Neuronal stem cell (in vitro differentiated cells): ENCODE data around the gene ATXN7L3.
A peak's percentile ranks its signal among the peaks of the same experiment; 100 is the strongest.

Source experiments
- DNase-seq: peaks from one replicate; pipeline ENCODE4 v3.0.0-alpha.2; 2013; ENCODE audit warnings: low spot score
- H2AFZ ChIP-seq: one replicate; pipeline ENCODE4 v1.6.1; 2013; ENCODE audit warnings: mild to moderate bottlenecking, low read length, inconsistent platforms
- H2AK5ac ChIP-seq: 2 replicates; pipeline ENCODE4 v1.6.1; 2013; ENCODE audit warnings: low read depth, mild to moderate bottlenecking, inconsistent platforms, low read length, moderate library complexity, mixed read lengths
- H2BK120ac ChIP-seq: 2 replicates; pipeline ENCODE4 v1.6.1; 2013; ENCODE audit warnings: low read depth, mild to moderate bottlenecking, inconsistent platforms, low read length, moderate library complexity, mixed read lengths
- H2BK12ac ChIP-seq: one replicate; pipeline ENCODE4 v1.6.1; 2013; ENCODE audit warnings: low read length, inconsistent platforms
- H2BK15ac ChIP-seq: 2 replicates; pipeline ENCODE4 v1.6.1; 2013; ENCODE audit warnings: mild to moderate bottlenecking, low read length, inconsistent platforms, mixed read lengths
- H2BK5ac ChIP-seq: one replicate; pipeline ENCODE4 v1.6.1; 2013; ENCODE audit warnings: inconsistent platforms, mild to moderate bottlenecking, low read length, moderate library complexity
- H3K14ac ChIP-seq: one replicate; pipeline ENCODE4 v1.6.1; 2013; ENCODE audit warnings: low read length, inconsistent platforms
- H3K18ac ChIP-seq: 2 replicates; pipeline ENCODE4 v1.6.1; 2013; ENCODE audit warnings: low read length, inconsistent platforms
- H3K23ac ChIP-seq: 2 replicates; pipeline ENCODE4 v1.6.1; 2013; ENCODE audit warnings: low read depth, mild to moderate bottlenecking, mixed read lengths, low read length, inconsistent platforms; ENCODE audit not compliant: poor library complexity
- H3K27ac ChIP-seq: replicated peaks from 3 replicates; pipeline ENCODE4 v1.5.1; 2013; ENCODE audit warnings: low read length, inconsistent platforms
- H3K27me3 ChIP-seq, 3 experiments: 2 replicates each; pipeline ENCODE4 v1.6.1; 2013; ENCODE audit warnings: low read length in 3 of 3, mild to moderate bottlenecking in 2 of 3, inconsistent platforms in 1 of 3, low read depth in 1 of 3, mixed read lengths in 1 of 3, moderate library complexity in 1 of 3; ENCODE audit not compliant: control insufficient read depth in 3 of 3, insufficient read depth in 3 of 3
- H3K36me3 ChIP-seq, 2 donors: replicated peaks in 1 of 2; 2 replicates each; pipeline ENCODE4 v1.6.1; 2013; ENCODE audit warnings: low read length in 2 of 2; ENCODE audit not compliant: control insufficient read depth in 2 of 2, insufficient read depth in 2 of 2
- H3K4ac ChIP-seq: 2 replicates; pipeline ENCODE4 v1.6.1; 2013; ENCODE audit warnings: inconsistent platforms, mild to moderate bottlenecking, low read length, moderate library complexity
- H3K4me1 ChIP-seq, 2 donors: 1 replicate in 1 of 2; 2 replicates in 1 of 2; pipeline ENCODE4 v1.6.1; 2013; ENCODE audit warnings: low read length in 2 of 2, low read depth in 1 of 2; ENCODE audit not compliant: control insufficient read depth in 2 of 2, insufficient read depth in 1 of 2
- H3K4me2 ChIP-seq: one replicate; pipeline ENCODE4 v1.6.1; 2013; ENCODE audit warnings: mild to moderate bottlenecking, low read length, inconsistent platforms; ENCODE audit not compliant: insufficient read depth, poor library complexity, severe bottlenecking
- H3K4me3 ChIP-seq, 2 donors: 2 replicates each; pipeline ENCODE4 v1.5.1; 2013; ENCODE audit warnings: low read length in 2 of 2, mild to moderate bottlenecking in 2 of 2, inconsistent platforms in 1 of 2, moderate library complexity in 1 of 2
- H3K79me1 ChIP-seq: one replicate; pipeline ENCODE4 v1.6.1; 2013; ENCODE audit warnings: low read depth, mild to moderate bottlenecking, inconsistent platforms, low read length, moderate library complexity
- H3K9ac ChIP-seq: one replicate; pipeline ENCODE4 v1.6.1; 2013; ENCODE audit warnings: mild to moderate bottlenecking, low read depth, low read length, inconsistent platforms; ENCODE audit not compliant: poor library complexity
- H3K9me3 ChIP-seq, 2 donors: replicated peaks in 1 of 2; 2 replicates each; pipeline versions ENCODE3 to v1.6.1; 2013; ENCODE audit warnings: low read length in 2 of 2, mild to moderate bottlenecking in 2 of 2, inconsistent platforms in 1 of 2, low read depth in 1 of 2, mixed read lengths in 1 of 2, moderate library complexity in 1 of 2; ENCODE audit not compliant: control insufficient read depth in 2 of 2, insufficient read depth in 1 of 2
- H4K8ac ChIP-seq: one replicate; pipeline ENCODE4 v1.6.1; 2013; ENCODE audit warnings: low read depth, mild to moderate bottlenecking, inconsistent platforms, low read length, moderate library complexity
- H4K91ac ChIP-seq: one replicate; pipeline ENCODE4 v1.6.1; 2013; ENCODE audit warnings: low read length, low read depth, mild to moderate bottlenecking, inconsistent platforms; ENCODE audit not compliant: poor library complexity
- WGBS, 2 donors: extraction: QIAGEN DNeasy Blood & Tissue Kit; methylation state at CpG; one replicate each; pipeline ENCODE4 v1.1.7; 2013; ENCODE audit warnings: missing lambda C conversion rate in 2 of 2, mixed read lengths in 1 of 2; ENCODE audit not compliant: insufficient read length in 2 of 2, insufficient replicate concordance in 1 of 2; ENCODE audit errors: extremely low coverage in 2 of 2; 5-methylcytosine and 5-hydroxymethylcytosine counted together

The ATXN7L3 gene

GRCh38 chr17:44164476-44164875 is 35.2 kb downstream of the ATXN7L3 start:
- no peak overlapping the region for H3K4ac ChIP-seq
- H3K4me3 ChIP-seq = no peak overlapping the region
- peaks cover 0 to 3% of the 10 kb centered on the region in 2 donors for H3K4me1 ChIP-seq
- no peak overlapping the region for H3K14ac ChIP-seq
- no peak overlapping the region for H3K4me2 ChIP-seq
- no peak overlapping the region for H4K8ac ChIP-seq
- no CpG with 5 or more reads among the region's 1 CpG for WGBS, 2 donors
- H3K18ac ChIP-seq = no peak overlapping the region
- no peak overlapping the region for H2AFZ ChIP-seq
- H2BK15ac ChIP-seq = no peak overlapping the region
- H3K9me3 ChIP-seq = peaks cover 0 to 2% of the 10 kb centered on the region in 2 donors
- H2BK120ac ChIP-seq = no peak overlapping the region
- no peak overlapping the region for H3K27ac ChIP-seq
- DNase-seq = no peak
- no peak overlapping the region for H3K9ac ChIP-seq
- no peaks in the 10 kb centered on the region for H3K27me3 ChIP-seq
- H3K23ac ChIP-seq = no peak overlapping the region
- no peak overlapping the region for H2BK5ac ChIP-seq
- peaks cover 13 to 27% of the 10 kb centered on the region in 2 donors for H3K36me3 ChIP-seq
- no peaks in the 10 kb centered on the region for H3K79me1 ChIP-seq
- H2AK5ac ChIP-seq = no peak overlapping the region
- H4K91ac ChIP-seq = no peak overlapping the region
- H2BK12ac ChIP-seq = no peak overlapping the region

- DNase-seq = no peak
- no peak overlapping the region for H3K4me2 ChIP-seq
- H2AFZ ChIP-seq = no peak overlapping the region
- H3K9ac ChIP-seq = no peak overlapping the region
- no CpG with 5 or more reads among the region's 15 CpGs for WGBS, 2 donors
- H4K8ac ChIP-seq = no peak overlapping the region
- peak overlapping the region in 1 of 2 donors; percentile 68 for H3K4me3 ChIP-seq
- peaks cover 0 to 5% of the 10 kb centered on the region in 2 donors for H3K9me3 ChIP-seq
- H3K18ac ChIP-seq = no peak overlapping the region
- no peak overlapping the region for H2AK5ac ChIP-seq
- H2BK120ac ChIP-seq = no peak overlapping the region
- H2BK12ac ChIP-seq = no peak overlapping the region
- H2BK5ac ChIP-seq = no peak overlapping the region
- no peak overlapping the region for H4K91ac ChIP-seq
- no peaks in the 10 kb centered on the region for H3K4me1 ChIP-seq
- no peaks in the 10 kb centered on the region for H3K27me3 ChIP-seq
- H3K4ac ChIP-seq = no peak overlapping the region
- H3K27ac ChIP-seq = no peak overlapping the region
- no peak overlapping the region for H2BK15ac ChIP-seq
- H3K79me1 ChIP-seq = peaks cover 3% of the 10 kb centered on the region
- no peak overlapping the region for H3K23ac ChIP-seq
- no peak overlapping the region for H3K14ac ChIP-seq
- peaks cover 38 to 66% of the 10 kb centered on the region in 2 donors for H3K36me3 ChIP-seq
These were observed 40.0 kb downstream of the ATXN7L3 start for GRCh38 chr17:44159519-44160210.

GRCh38 chr17:44155488-44155887 is 44.2 kb downstream of the ATXN7L3 start:
- Histone ChIP-seq H2AFZ (no peak overlapping the region), H3K23ac (no peak overlapping the region), H2BK15ac (no peak overlapping the region), H2BK5ac (no peak overlapping the region), H3K14ac (no peak overlapping the region), H2AK5ac (peak overlapping the region; percentile 24), H3K4me3 (no peak overlapping the region), H4K8ac (no peak overlapping the region), H3K9ac (no peak overlapping the region), H3K4me2 (no peak overlapping the region), H3K79me1 (peaks cover 5% of the 10 kb centered on the region), H3K9me3 (peaks cover 0 to 3% of the 10 kb centered on the region in 2 donors), H4K91ac (no peak overlapping the region), H2BK120ac (no peak overlapping the region), H3K27me3 (no peaks in the 10 kb centered on the region), H2BK12ac (no peak overlapping the region), H3K4ac (no peak overlapping the region), H3K27ac (no peak overlapping the region), H3K4me1 (peaks cover 0 to 1% of the 10 kb centered on the region in 2 donors), H3K36me3 (peaks cover 45 to 82% of the 10 kb centered on the region in 2 donors), H3K18ac (no peak overlapping the region)
- no peak for DNase-seq
- no CpG with 5 or more reads among the region's 2 CpGs for WGBS, 2 donors

- peaks cover 50 to 83% of the 10 kb centered on the region in 2 donors for H3K36me3 ChIP-seq
- H3K14ac ChIP-seq = no peak overlapping the region
- H3K9ac ChIP-seq = no peak overlapping the region
- no peak overlapping the region for H4K8ac ChIP-seq
- no peak overlapping the region for H2AFZ ChIP-seq
- peaks cover 0 to 3% of the 10 kb centered on the region in 2 donors for H3K9me3 ChIP-seq
- H2BK120ac ChIP-seq = no peak overlapping the region
- H3K4ac ChIP-seq = no peak overlapping the region
- no CpG with 5 or more reads among the region's 4 CpGs for WGBS, 2 donors
- no peak overlapping the region for H2BK15ac ChIP-seq
- no peak overlapping the region for H2BK5ac ChIP-seq
- peaks cover 5% of the 10 kb centered on the region for H3K79me1 ChIP-seq
- no peak overlapping the region for H2AK5ac ChIP-seq
- no peak overlapping the region for H3K23ac ChIP-seq
- H3K4me2 ChIP-seq = no peak overlapping the region
- no peaks in the 10 kb centered on the region for H3K27me3 ChIP-seq
- H4K91ac ChIP-seq = no peak overlapping the region
- no peak for DNase-seq
- H3K4me3 ChIP-seq = peak overlapping the region in 1 of 2 donors; percentile 45
- H3K4me1 ChIP-seq = peaks cover 0 to 1% of the 10 kb centered on the region in 2 donors
- H2BK12ac ChIP-seq = no peak overlapping the region
- no peak overlapping the region for H3K18ac ChIP-seq
- H3K27ac ChIP-seq = no peak overlapping the region
These were observed 46.8 kb downstream of the ATXN7L3 start for GRCh38 chr17:44152875-44153274.
